HG02973 (cell line): ENCODE data around the gene CCR1.
A peak's percentile ranks its signal among the peaks of the same experiment; 100 is the strongest.

Experiments used
- ATAC-seq: cut with Tn5 transposase; IDR thresholded peaks from one replicate; pipeline ENCODE4 v1.9.1; 2021; ENCODE audit warnings: moderate library complexity; ENCODE audit not compliant: unreplicated experiment

Gene CCR1

GRCh38 chr3:46208167-46208704 lies at the start of gene CCR1:
TSS of gene CCR1 (minus strand) at chr3:46208313. CDS start at chr3:46204313, 4,000 bp downstream.
- ATAC-seq, result peak; percentile 57

GRCh38 chr3:46252980-46253379 lies 44.9 kb upstream of the CCR1 start:
- ATAC-seq, result no peak

GRCh38 chr3:46245146-46245545 lies 37.0 kb upstream of the CCR1 start:
- ATAC-seq, result no peak

- no peak for ATAC-seq
Observed at GRCh38 chr3:46243560-46243959, 35.4 kb upstream of the CCR1 start.

- ATAC-seq, result no peak
Observed at GRCh38 chr3:46242120-46242519, 34.0 kb upstream of the CCR1 start, which contains the start of gene CCR3. TSS of gene CCR3 (plus strand) at chr3:46242460. CDS start at chr3:46265159, 22,699 bp downstream.

- no peak for ATAC-seq
Observed at GRCh38 chr3:46239952-46240351, 31.8 kb upstream of the CCR1 start.

- ATAC-seq, result no peak
Observed at GRCh38 chr3:46239301-46239938, 31.3 kb upstream of the CCR1 start.

GRCh38 chr3:46238386-46238785 lies 30.3 kb upstream of the CCR1 start:
- ATAC-seq, result no peak

GRCh38 chr3:46236294-46237054 lies 28.4 kb upstream of the CCR1 start:
- ATAC-seq, result no peak

GRCh38 chr3:46235425-46235824 lies 27.3 kb upstream of the CCR1 start:
- no peak for ATAC-seq

GRCh38 chr3:46233194-46233593 lies 25.1 kb upstream of the CCR1 start:
- ATAC-seq, result no peak

- ATAC-seq, result no peak
Observed at GRCh38 chr3:46231323-46231722, 23.2 kb upstream of the CCR1 start.

GRCh38 chr3:46228260-46229242 lies 20.4 kb upstream of the CCR1 start:
- no peak for ATAC-seq

- no peak for ATAC-seq
Observed at GRCh38 chr3:46222435-46223161, 14.5 kb upstream of the CCR1 start.

- ATAC-seq, result no peak
Observed at GRCh38 chr3:46221938-46222337, 13.8 kb upstream of the CCR1 start.

GRCh38 chr3:46221391-46221790 lies 13.3 kb upstream of the CCR1 start:
- ATAC-seq, result no peak

- no peak for ATAC-seq
Observed at GRCh38 chr3:46218196-46218709, 10.1 kb upstream of the CCR1 start.

- ATAC-seq, result no peak
Observed at GRCh38 chr3:46215810-46216414, 7.8 kb upstream of the CCR1 start.

- ATAC-seq, result no peak
Observed at GRCh38 chr3:46214751-46215352, 6.7 kb upstream of the CCR1 start.
